Right ventricle myocardium superior (tissue), 1 donor: ENCODE data around the gene PARP15. TPM values are rescaled to one million over a fixed set of nuclear protein-coding genes. Genes with fewer than 3 reads are reported as not detected.
"Not testable (repeated sequence)": the region's sequence is repeated elsewhere in the genome, so short reads cannot be mapped to it uniquely, and the experiment has no call there.

Source experiments
- ATAC-seq: fragments of 200-7000 bp; cut with Tn5 transposase; one replicate; pipeline ENCODE4 v1.9.1; 2020; ENCODE audit warnings: mild to moderate bottlenecking; ENCODE audit not compliant: poor library complexity
- DNase-seq: peaks from one replicate; pipeline ENCODE4 v3.0.0-alpha.2; 2020
- intact Hi-C: fragments of 100-400 bp; cut with DNase I; formaldehyde crosslinking; loops from one replicate; pipeline ENCODE4 v1.11.2; 2022
- total RNA-seq: library from RNA; stranded (reverse); fragmentation: NEBNext Ultra II Directional; extraction: Animal tissue kit (Norgen Biotek cat#: 25700); gene quantifications from one replicate; pipeline ENCODE4 v1.2.1, GENCODE V29; 2021
- donor health status: DM: no; HTN: yes; CAD: no; lungs with severe emphysema.

The PARP15 gene
- total RNA-seq, 1 donor from 2014 or later, result 0.40 TPM

DNA sequence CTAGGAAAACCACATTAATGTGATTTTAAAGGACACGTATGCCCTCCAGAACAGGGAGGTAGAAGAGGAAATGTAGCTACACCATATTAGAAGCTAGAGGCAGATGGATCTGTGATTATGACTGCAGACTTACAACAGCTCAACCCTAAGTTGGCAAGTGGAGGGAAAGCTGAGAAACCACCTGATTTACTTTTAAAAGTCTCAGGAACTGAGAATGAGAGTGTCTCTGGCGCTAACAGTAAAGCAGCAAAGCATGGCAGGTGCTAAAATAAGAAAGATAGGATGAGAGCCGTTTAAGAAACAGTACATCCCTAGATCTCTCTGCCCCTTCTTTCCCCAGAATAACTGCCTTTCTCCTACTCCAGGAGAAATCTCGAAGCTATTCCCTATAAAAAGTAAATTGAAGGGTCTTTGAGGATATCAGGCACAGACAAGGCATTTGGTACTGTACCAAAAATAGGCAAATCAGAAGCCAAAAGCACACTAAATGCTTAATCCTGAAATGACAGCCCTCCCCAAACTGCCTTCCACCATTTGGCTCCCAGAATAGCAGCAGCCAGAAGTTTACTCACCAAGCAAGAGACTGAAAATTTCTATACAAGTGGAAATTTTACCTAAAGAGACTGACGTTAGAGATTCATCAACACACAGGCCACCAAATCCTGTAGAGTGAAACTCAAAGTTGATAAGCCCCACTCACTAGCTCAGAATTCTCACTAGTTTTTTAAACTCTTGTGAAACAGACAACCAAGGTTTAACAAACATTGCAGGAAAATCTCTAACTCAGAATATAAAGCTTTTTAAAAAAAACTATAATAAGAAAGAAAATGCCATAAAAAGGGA is 68.9 kb downstream of the PARP15 start:
- DNase-seq (no peak), ATAC-seq (no peak)
- intact Hi-C loops, result no loop called here

- intact Hi-C loops, ATAC-seq, DNase-seq: not testable (repeated sequence)
These were observed 73.9 kb downstream of the PARP15 start for GRCh38 chr3:122651233-122651907.

- DNase-seq, intact Hi-C loops: not testable (repeated sequence)
These were observed 74.5 kb downstream of the PARP15 start for GRCh38 chr3:122651962-122652361.

GRCh38 chr3:122658336-122658735 is 80.9 kb downstream of the PARP15 start:
- ATAC-seq, result not testable (repeated sequence)

More at GRCh38 chr3:122651962-122652361, 74.5 kb downstream of the PARP15 start:
- not testable (repeated sequence) for ATAC-seq

GRCh38 chr3:122660297-122660974 is 83.0 kb downstream of the PARP15 start:
- no peak for ATAC-seq
- DNase-seq, result no peak
- intact Hi-C loops, result no loop called here

More at GRCh38 chr3:122658336-122658735, 80.9 kb downstream of the PARP15 start:
- DNase-seq, intact Hi-C loops: not testable (repeated sequence)

DNA sequence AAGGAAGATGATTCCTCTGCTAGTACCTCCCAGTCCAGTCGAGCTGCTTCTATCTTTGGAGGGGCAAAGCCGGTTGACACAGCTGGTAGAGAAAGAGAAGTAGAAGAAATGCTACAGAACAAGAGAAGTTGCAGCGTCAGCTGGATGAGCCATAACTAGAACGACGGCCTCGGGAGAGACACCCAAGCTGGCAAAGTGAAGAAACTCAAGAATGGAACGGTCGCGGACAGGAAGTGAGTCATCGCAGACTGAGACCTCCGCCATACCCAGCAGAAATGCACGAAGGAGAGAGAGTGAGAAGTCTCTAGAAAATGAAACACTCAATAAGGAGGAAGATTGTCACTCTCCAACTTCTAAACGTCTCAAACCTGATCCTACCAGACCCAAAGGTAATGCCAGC is 84.2 kb downstream of the PARP15 start:
- DNase-seq, result no peak
- ATAC-seq, result no peak
- intact Hi-C loops, result no loop called here

DNA sequence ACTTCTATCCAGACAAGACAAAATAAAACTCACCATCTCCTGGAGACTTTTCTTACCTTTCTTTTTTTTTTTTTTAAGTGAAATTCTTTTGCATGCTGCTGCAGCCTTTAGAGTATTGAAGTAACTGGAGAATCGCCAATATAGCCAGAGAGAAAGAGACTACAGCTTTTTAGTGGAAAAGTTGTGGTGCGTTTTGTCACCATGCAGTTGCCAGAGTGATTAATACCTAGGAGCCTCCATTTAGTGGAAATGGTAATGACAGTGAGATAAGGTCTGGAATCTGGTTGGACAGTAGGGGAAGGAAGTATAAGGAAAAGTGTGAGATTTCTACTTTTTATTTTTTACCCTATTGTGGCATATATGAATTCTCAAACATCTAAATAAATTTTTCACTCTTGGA is 85.1 kb downstream of the PARP15 start:
- ATAC-seq (no peak), DNase-seq (no peak)
- intact Hi-C loops, result no loop called here

GRCh38 chr3:122665226-122665786 is 87.9 kb downstream of the PARP15 start:
- DNase-seq, result no peak
- no peak for ATAC-seq
- intact Hi-C loops, result no loop called here

- DNase-seq (no peak), ATAC-seq (no peak)
- intact Hi-C loops, result no loop called here
These were observed 88.4 kb downstream of the PARP15 start for GRCh38 chr3:122665881-122666280.

DNA sequence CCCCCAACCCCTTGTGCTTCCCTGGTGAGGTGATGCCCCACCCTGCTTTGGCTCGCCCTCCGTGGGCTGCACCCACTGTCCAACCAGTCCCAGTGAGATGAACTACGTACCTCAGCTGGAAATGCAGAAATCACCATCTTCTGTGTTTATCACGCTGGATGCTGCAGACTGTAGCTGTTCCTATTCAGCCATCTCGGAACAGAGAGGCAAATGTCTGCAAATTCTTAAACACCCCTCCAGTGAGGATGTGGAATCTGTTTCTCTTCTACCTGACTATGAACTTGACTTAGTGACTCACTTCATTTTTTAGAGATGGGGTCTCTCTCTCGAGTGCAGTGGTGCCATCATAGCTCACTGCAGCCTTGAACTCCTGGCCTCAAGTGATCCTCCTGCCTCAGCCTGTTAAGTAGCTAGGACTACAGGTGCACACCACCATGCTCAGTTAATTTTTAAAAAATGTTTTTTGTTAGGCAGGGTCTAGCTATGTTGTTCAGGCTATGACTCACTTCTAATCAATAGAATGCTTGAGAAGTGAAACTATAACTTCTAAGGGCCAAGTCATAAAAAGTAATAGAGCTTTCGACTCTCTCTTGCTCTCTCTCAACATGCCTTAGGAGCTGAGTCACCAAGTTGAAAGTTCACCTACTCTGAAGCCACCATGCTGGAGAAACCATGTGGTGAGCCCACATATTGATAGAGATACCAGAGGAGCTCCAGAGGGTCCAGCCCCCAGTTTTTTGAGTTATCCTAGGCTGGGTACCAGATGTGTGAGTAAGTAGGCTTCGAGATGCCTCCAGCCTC is 91.7 kb downstream of the PARP15 start:
- DNase-seq (no peak), ATAC-seq (no peak)
- intact Hi-C loops, result no loop called here

DNA sequence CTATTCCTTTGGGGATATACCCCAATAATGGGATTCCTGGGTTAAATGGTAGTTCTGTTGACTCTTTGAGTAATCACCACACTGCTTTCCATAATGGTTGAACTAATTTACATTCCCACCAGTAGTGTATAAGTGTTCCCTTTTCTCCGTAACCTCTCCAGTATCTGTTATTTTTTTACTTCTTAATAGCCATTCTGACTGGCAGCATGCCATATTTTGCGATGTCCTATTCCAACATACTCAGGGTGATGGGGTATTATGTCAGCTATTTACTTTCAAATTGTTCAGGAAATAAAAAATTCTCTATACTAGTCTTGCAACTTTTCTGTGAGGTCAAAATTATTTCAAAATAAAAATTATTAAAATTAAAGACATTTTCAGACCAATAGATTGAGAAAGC is 94.1 kb downstream of the PARP15 start:
- ATAC-seq (no peak), DNase-seq (no peak)
- intact Hi-C loops, result no loop called here

DNA sequence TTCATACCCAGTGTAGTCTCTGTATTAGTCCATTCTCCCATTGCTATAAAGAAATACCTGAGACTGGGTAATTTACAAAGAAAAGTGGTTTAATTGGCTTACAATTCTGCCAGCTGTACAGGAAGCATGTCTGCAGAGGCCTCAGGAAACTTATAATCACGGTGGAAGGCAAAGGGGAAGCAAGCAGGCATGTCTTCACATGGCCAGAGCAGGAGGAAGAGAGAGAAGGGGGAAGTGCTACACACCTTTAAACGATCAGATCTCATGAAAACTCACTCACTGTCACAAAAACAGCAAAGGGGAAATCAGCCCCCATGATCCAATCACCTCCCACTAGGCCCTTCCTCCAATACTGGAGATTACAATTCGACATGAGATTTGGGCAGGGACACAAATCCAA is 96.9 kb downstream of the PARP15 start:
- intact Hi-C loops, result no loop called here
- no peak for ATAC-seq

DNA sequence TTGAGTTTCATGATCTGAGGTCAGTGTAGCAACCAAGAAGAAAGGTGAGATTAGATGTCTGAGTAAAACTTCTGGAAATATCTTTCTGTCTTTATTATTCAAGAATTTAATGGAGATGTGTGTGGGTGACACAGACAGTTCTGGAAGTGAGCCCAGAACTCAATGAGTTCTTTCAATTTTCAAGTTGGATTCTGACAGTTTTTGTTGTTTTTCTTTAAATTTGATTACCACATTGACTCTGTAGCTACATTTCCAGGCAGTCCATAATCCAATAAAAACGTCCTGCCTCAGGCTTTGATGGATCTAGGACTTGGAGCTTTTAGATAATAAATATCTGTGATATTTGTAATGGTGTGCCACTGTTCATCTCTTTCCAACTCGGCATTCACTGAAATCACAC is 99.3 kb downstream of the PARP15 start:
- DNase-seq (no peak), ATAC-seq (no peak)
- intact Hi-C loops, result loop anchor here (5.0 kb wide), 2 partner anchors 114 to 284 kb away; partner anchors contain the start of genes DTX3L and PARP9

More for the DNA sequence above, 96.9 kb downstream of the PARP15 start:
- DNase-seq, result no peak

GRCh38 chr3:122677216-122677615 is 99.8 kb downstream of the PARP15 start:
- intact Hi-C loops, result loop anchor here (5.0 kb wide), 2 partner anchors 115 to 285 kb away; partner anchors contain the start of genes DTX3L and PARP9
- ATAC-seq (no peak), DNase-seq (no peak)

DNA sequence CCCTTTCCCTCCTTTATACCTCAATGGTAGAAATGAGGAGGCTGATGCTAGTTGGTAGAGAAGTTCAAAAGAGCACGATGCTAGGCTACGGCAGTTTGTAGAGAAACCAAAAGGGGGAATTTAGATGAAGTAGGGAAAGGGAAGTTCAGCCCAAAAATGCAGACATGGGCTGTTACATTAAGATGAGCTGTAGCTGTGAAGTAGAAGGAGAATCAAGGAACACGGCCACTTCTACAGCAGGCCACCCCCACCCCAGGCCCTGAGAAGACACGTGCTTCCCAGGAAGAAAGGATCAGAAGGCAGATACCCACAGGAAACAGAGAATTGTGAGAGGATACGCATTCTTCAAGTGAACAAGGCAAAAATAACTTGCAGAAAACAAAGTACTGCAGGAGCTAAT is 101.1 kb downstream of the PARP15 start:
- intact Hi-C loops, result loop anchor here (5.0 kb wide), 2 partner anchors 116 to 286 kb away; partner anchors contain the start of genes DTX3L and PARP9
- ATAC-seq, result no peak
- DNase-seq, result peak; percentile 48

- ATAC-seq (peak; percentile 84), DNase-seq (peak; percentile 83)
- intact Hi-C loops, result loop anchor here (5.0 kb wide), 2 partner anchors 117 to 287 kb away; partner anchors contain the start of genes DTX3L and PARP9
These were observed 101.8 kb downstream of the PARP15 start for GRCh38 chr3:122679085-122679881.

DNA sequence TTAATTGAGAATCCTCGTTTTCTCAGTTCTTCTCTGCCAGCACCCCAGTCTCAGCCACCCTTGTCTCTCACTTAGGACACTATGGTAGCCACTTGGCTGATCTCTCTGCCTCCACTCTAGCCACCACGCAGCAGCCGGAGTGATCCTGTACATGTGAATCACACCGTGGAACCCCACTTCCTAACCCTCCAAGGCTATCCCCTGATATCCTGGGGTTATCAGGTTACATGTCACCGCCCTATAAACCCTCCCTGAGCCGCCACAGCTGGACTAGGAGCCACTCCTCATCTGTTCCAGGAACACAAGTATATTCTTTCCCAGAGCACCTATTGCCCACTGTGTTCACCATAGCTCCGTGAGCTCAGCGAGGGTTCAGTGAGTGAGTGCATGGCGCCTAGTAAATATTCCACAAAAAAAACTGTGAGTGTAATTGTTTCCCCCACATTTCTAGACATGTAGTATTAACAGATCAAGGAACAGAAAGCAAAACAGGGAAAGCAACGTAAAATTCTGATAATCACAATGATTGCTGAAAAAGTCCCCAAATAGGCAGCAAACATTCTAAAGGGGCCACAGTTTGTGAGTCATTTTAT is 102.5 kb downstream of the PARP15 start:
- intact Hi-C loops, result loop anchor here (5.0 kb wide), 2 partner anchors 118 to 288 kb away; partner anchors contain the start of genes DTX3L and PARP9
- ATAC-seq (peak; percentile 61), DNase-seq (no peak)
